8988T (cell line): ENCODE data around the gene PDIA2.

Experiments
- DNase-seq: peaks from one replicate; pipeline ENCODE4 v3.0.0; 2011

PDIA2 gene

DNA sequence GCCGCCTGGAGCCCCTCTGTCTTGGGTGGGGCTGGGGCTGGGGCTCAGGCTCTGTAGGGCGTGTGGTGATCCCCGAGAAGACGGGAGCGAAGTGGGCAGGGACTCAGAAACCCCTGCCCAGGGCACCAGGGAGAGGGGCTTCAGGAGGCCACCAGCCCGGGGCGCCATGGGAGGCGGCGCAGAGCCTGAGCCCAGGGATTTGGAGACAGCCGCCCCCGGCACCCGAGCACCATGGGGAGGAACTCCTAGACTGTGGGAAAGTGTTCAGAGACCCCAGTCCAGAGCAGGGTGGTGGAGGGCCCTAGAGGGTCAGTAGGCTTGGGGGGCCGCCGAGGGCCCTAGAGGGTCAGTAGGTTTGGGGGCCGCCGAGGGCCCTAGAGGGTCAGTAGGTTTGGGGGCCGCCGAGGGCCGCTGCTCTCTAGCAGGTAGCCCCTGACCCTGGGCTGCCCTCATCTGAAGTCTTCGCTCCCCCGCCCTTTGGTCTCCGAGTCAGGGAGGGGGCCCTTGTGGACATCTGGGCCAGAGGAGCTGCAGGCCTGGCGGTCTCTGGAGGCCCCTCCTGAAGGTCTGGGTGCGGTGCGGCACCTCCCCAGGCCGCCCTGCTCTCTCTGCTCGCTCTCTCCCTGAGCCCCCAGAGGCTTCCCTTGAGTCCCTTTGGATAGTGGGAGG is 1.8 kb upstream of the PDIA2 start:
- no peak for DNase-seq

DNA sequence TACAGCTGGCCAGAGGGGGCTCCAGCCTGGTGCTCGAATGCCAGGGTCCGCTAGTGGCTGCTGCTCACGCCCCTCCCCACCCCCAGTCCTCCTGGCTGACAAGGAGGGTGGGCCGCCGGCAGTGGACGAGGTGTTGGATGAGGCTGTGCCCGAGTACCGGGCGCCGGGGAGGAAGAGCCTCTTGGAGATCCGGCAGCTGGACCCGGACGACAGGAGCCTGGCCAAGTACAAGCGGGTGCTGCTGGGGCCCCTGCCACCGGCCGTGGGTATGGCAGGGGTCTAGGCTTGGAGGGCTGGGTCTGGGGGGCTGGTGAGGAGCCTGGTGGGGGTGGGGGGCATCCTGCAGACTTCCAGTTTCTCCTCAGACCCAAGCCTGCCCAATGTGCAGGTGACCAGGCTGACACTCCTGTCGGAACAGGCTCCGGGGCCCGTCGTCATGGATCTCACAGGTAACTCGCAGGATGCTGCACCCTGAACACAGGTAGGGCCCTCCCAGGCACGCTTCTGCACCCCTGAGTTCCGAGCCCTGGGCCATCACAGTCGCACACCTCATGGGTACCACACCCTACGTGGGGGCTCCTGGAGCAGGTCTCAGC is 1.2 kb upstream of the PDIA2 start:
- DNase-seq = no peak

DNA sequence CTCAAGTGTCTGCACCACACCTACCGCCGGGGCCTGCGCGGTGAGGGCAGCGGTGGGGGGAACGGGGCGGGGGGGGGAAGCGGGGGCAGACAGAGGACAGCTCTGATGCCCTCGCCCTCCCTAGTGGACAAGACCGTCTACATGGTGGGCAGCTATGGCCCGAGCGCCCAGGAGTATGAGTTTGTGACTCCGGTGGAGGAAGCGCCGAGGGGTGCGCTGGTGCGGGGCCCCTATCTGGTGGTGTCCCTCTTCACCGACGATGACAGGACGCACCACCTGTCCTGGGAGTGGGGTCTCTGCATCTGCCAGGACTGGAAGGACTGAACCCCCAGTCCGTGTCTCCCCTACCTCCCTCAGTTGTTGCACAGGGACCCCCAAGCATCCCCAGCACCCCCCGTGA is 473 bp upstream of the PDIA2 start:
- DNase-seq = no peak

DNA sequence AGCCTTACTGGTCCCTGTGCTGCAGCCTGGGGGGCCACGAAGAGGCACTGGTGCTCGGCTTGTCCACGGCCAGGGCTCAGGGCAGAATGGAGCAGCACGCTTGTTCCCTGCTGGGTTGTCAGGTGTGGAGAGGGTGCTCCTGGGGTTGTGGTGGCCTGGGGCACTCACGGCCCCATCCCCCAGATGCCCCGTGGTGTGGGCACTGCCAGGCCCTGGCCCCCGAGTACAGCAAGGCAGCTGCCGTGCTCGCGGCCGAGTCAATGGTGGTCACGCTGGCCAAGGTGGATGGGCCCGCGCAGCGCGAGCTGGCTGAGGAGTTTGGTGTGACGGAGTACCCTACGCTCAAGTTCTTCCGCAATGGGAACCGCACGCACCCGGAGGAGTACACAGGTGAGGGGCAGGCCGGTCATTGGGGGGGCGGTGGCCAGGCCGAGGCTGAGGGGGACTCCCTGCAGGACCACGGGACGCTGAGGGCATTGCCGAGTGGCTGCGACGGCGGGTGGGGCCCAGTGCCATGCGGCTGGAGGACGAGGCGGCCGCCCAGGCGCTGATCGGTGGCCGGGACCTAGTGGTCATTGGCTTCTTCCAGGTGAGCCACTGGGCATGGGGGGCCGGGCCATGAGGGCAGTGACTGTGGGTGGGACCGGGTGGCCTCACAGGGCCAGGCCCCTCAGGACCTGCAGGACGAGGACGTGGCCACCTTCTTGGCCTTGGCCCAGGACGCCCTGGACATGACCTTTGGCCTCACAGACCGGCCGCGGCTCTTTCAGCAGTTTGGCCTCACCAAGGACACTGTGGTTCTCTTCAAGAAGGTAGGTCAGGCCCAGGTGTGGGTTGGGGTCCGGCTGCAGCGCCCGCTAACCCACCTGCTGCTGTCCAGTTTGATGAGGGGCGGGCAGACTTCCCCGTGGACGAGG is 1.5 kb downstream of the PDIA2 start:
- no peak for DNase-seq

DNA sequence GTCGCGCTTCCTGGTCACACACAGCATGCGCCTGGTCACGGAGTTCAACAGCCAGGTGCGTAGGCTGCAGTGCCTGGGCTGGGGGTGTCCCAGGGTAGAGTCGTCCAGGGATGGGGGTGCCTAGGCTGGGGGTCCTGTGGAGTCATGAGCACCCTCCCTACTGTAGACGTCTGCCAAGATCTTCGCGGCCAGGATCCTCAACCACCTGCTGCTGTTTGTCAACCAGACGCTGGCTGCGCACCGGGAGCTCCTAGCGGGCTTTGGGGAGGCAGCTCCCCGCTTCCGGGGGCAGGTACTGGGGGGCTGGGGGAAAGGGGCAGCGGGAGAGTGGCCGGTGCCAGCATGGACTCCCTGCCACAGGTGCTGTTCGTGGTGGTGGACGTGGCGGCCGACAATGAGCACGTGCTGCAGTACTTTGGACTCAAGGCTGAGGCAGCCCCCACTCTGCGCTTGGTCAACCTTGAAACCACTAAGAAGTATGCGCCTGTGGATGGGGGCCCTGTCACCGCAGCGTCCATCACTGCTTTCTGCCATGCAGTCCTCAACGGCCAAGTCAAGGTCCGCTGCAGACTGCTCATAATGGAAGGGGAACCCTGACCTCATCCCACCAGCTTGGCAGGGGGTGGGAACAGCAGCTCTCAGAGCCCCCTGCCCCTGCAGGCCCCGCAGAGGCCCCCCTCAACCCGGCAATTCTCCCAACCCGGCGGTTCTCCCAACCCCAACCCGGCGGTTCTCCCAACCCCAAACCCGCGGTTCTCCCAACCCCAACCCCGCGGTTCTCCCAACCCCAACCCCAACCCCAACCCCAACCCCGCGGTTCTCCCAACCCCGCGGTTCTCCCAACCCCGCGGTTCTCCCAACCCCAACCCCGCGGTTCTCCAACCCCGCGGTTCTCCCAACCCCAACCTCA is 2.4 kb downstream of the PDIA2 start:
- no peak for DNase-seq

DNA sequence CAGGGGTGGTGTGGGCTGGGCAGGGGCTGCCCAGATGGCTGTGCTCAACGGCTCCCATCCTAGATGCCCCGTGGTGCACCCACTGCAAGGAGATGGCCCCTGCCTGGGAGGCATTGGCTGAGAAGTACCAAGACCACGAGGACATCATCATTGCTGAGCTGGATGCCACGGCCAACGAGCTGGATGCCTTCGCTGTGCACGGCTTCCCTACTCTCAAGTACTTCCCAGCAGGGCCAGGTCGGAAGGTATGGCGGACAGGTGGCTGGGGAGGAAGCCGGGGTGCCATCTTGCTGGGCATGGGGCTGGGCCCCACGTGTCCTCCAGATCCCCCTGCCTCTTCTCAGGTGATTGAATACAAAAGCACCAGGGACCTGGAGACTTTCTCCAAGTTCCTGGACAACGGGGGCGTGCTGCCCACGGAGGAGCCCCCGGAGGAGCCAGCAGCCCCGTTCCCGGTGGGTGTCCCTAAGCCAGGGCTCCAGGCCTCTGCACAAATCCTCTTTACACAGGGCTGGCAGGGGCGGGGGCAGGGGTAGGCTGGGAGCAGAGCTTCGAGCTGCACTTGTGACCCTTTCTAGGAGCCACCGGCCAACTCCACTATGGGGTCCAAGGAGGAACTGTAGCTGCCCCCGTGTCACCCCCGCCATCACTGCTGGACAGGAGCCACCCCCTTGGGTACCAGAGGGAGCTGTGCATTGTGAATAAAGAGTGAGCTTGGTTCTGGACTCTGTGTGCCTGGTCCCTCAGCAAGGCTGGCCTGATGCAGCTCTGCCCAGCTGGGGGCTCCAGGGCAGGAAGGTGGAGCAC is 3.7 kb downstream of the PDIA2 start:
- no peak for DNase-seq

DNA sequence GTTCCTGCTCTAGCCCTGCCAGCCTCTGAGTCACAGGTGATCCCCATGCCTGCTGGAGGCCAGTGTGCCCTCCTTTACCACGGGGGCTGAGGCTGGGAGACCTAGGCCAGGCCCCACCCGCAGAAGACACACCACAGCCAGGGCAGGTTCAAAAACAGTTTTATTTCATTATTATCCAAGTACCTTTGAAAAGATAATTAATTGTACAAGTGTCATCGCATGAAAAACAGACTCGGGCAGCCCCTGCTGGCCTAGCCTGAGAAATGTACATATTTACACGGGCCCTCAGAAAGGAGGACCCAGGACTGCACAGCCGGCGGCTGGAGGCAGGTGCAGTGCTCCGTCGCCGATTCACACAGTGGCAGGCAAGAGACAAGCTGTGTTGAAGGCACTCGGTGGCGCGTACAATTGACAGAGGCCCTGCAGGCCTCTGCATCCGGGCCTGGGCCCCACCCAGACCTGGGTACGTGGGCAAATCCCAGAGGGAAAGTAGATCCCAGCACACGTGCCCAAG is 4.4 kb downstream of the PDIA2 start:
- no peak for DNase-seq

DNA sequence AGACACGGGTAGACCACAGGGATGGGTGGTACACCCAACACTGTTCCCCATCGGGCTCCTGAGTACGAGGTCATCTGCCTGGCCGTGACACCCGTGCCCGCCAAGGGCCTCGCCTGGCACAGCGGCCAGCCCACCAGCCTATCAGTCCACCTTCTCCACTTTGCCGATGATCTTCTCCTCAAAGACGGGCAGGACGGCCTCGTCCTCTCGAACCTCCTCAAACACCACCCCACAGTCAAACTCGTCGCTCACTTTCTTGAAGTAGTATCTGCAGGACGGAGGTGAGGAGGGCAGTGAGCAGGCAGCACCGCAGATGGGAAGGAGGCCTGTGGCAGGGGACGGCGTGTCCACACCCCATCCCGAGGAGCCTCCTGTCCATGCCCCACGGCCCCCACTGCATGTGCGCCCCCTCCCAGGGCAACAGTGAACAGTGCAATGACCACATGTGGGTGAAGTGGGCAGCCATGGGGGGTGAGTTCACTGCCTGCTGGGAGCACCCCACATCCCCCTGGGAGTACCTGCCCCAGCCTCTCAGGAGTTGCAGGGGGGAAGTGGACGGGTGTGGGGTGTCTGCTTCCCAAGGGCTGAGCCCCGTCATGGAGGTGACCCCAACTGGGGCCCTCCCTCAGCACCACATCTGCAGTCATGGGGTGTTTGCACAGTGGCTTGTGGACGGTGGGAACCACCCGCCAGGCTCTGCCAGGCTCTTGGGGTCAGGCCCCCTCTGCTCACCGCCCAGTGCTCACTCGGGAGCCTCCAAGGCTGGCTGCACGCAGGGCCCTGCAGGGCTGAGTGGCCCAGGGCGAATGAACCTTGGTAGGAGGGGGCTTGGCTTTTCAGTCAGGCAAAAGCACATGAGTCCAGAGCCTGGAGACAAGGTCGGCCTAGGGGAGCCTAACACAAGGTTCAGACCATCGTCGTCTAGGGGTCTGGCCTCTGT is 5.3 kb downstream of the PDIA2 start:
- no peak for DNase-seq

DNA sequence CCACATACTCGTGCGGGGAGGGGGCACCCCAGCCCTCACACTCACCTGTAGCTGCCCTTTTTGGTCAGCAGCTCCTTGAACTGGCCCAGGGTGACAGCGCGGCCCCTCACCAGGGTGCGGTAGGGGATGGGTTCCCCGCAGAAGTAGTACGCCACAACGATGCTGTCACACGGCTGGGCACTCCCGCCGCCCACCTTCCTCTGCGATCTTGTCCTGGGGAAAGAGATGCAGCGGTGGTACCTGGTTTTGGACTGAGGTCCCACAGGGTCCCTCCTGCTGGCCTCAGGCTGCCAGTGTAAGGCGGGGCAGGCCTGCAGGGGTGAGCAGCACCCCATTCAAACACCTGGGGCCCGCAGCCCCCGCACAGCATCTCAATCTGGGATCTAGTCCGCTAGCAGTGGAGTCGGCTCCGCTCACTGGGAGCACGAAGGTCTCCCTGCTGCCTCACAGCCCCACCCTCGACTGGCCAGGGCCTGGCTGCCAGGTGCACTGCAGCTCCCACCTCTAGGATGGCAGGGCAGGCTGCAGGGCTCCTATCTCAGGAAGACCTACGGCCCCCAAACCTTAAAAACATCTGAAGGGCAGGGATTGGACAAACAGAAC is 6.5 kb downstream of the PDIA2 start:
- no peak for DNase-seq

DNA sequence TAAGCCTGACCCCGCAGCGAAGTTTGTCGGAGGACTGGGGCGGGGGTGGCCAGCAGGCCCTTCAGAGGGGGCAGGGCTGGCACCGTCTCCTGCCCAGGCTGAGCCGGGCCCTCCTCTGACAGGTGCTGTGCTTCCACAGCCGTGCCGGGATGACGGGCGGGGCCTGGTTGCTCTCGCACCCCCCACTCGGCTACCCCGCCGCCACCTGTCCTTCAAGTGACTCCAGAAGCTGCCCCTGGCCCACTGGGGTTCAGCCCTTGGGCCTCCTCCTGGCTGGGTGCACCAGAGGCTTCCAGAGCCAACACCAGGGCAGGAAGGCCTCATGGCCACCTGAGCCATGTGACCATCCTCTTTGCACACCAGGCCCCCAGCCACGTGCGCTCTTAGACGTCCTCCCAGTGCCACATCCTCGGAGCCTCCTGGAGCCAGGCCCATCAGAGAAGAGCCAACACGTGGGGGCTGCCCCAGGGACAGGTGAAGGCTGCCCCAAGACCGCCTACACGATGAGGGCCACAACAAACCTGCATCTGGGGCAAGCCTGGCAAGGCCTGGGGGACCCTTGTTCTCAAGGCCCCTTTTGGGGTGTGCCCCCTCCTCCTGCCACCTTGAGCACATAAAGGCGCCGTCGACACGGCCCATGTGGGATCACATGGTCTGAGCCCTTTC is 7.2 kb downstream of the PDIA2 start:
- no peak for DNase-seq

DNA sequence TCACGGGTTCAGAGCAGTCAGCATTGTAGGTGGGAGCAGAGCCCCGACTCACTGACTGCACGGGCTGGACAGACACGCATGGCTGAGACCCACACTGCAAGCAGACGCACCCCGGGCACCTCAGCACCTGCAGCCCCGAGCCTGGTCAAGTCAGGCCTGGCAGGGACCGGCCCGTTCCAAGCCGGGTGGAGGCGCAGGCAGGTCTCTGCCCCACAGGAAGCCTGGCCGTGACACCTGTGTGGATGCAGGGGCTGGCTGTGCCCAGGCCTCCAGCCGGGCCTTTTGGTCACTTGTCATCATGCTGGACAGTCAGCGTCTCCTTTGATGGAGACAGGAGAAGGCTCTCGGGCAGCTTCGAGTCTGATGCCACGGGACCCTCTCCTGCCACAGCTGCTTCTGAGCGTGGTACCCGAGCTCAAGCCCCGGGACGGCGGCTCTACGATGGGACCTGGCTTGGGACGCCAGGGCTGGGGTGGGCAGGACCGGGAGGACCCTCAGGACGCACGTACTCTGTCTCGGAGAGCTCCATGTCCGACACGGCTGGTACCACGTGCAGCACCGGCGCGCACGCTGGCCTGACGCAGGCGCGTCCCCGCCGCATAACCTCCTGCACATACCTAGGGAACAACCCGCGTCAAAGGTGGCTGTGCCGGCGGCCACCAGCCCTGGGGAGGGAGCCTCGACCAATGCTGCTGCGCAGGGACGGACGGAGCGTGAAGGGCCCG is 7.9 kb downstream of the PDIA2 start:
- no peak for DNase-seq

DNA sequence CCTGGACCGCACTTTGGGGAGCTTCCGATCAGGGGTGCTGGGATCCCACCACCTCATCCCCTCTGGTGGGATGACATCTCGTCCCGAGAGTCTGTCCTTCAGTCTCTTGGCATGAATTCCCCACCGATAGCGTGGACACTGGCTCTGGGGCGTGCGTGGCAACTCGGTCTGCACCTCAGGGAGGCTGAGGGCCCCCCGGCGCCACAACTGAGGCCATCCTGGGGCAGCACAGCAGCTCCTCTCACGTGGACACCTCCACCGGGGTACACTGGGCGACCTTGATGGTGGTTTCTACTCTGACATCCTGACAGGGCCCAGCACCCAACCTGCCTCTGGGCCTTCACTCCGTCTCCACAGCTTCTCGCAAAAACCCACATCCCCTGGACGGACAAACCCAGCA is 8.6 kb downstream of the PDIA2 start:
- DNase-seq = no peak

DNA sequence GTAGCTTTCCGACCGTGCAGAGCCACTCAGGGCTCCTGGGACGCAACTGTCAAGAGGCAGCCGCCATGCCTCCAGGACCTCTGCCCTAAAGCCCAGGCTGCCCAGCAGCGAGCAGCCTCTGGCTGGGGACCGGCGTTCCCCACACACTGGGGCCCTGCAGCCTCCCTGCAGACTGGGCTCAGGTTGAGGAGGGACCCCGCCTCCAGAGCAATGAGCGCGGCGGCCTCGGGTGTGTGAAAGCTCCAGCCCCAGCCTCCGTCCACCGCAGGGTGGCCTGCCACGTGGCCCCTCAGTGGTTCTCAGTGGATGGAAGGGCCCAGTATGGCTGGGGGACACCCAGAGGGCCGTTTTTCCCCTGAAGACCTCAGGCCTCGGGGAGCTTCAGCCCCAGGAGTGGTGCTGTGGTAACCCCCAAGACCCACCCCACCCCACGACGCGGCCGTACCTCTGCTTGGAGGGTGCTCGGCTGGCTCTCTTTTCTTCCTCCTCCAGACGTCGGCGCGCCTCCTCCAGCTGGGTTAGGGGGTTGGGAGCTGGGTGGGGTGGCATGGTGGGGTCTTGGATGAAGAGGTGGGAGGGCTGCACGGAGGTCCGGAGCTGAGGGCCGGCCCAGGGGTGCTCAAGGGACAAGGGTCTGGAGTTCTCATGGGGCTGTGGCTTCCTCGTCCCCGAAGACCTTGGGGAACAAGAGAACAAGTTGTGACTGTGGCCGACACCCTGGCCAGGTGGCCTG is 10.2 kb downstream of the PDIA2 start:
- DNase-seq = no peak

DNA sequence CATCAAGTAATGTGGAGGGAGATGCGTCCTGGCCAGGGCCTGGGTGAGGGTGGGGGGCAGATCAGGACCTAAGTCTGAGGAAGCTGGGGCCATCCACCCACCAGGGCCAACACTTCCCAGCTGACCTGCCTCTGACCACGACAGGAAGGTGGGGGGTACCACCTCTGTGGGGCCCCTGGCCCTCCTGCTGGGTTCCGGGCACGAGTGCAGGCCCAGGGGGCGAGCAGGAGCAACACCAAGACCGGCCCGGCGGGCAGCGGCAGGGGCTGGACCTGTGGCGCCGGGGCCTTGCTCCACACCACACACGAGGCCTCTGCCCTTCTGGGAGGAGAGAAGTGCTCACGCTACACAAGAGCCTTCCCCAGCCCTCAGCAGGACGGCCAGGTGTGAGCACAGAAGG is 13.3 kb downstream of the PDIA2 start:
- DNase-seq = no peak

DNA sequence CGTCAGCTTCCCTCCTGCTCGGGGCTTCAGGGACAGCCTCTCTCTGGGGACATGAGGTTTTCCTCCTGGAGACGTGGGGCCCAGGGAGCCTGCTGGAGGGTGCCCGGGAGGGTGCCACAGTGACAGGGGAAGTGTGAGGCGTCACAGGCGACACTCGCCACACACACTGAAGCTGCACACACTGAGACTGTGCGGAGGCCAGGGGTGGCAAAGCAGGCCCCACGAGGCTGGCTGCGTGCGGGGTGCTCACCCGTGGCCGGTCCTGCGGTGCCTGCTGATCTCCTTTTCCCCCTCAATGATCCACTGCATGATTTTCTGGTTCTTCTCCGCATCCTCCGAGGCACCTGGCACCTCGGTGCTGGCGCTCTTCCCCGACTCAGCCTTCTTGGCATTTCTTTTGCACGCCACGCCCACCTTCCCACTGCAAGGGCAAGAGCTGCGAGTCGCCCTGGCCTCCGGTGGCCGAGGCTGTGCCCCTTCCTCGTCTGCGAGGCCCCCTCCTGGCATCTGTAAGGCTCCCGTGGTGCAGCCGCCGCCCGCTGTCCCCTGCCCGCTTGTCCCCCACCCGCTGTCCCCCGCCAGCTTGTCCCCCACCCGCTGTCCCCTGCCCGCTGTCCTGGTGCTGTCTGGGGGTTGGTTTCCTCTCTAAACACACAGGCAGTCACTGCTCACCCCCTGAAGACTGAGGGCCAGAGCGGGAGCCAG is 14.0 kb downstream of the PDIA2 start:
- no peak for DNase-seq

DNA sequence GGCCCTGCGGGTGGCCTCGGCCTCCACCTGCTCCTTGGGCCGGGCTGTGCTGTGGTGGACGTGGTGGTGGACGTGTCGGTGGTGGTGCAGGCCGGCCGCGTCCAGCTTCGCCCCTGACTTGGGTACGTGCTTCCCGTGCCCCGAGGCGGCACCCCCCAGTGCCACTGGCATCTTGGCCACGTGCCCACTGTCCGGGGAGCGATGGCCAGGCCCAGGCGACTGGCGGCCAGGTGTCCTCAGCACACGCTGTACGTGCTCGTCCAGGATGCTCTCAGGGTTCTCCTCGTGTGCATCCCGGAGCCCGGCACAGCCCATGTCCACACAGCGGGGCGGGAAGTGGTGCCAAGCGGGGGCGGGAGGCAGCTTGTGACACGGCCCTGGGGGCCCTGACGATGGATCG is 14.9 kb downstream of the PDIA2 start:
- no peak for DNase-seq

DNA sequence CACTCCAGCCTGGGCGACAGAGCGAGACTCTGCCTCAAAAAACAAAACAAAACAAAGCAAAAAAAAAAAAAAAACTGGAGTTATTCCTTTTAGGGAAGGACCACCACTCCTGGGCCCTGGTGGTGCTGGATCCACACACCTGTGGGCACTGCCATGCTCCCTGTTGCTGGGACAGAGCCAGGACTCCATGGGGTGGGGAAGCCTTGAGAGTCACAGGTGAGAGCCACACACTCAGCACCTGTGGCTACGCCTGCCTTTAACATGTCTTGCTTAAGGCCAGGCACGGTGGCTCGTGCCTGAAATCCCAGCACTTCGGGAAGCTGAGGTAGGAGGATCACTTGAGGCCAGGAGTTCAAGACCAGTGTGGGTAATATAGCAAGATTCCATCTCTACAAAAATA is 18.3 kb downstream of the PDIA2 start:
- DNase-seq = no peak

DNA sequence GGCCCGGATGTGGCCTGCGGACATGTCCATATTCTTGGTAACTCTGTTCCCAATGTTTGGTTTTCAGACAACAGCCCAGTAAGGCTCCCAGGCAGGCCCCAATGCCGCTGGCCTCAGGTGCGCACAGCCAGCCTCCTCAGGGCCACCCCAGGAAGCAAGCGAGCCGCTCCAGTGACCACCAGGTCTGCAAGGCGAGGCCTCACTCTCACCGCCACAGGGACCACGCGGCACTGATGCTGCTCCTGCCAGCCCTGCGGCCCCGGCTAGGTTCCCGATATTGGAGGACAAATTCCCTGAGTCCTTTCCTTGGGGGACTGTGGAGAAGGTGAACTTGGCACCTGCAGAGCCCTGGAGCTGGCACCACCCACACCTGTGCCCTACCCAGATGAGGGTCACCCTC is 19.0 kb downstream of the PDIA2 start:
- no peak for DNase-seq
